ENCODE data around the gene TPH1. TPM values are rescaled to one million over a fixed set of nuclear protein-coding genes. Genes with fewer than 3 reads are reported as not detected.
"Not testable (repeated sequence)": the region's sequence is repeated elsewhere in the genome, so short reads cannot be mapped to it uniquely, and the experiment has no call there.

Gene TPH1
- total RNA-seq, 1 donor from 2014 or later = 0.20 TPM

- DNase-seq = no peak
These were observed 26.4 kb downstream of the TPH1 start for GRCh38 chr11:18019650-18020049.

- DNase-seq = no peak
These were observed 29.3 kb downstream of the TPH1 start for GRCh38 chr11:18016789-18017188.

GRCh38 chr11:18014876-18015275 is 31.2 kb downstream of the TPH1 start:
- DNase-seq = no peak

- DNase-seq = no peak
These were observed 32.1 kb downstream of the TPH1 start for GRCh38 chr11:18013790-18014507.

- DNase-seq = peak; percentile 34
These were observed 32.9 kb downstream of the TPH1 start, which contains the start of gene SERGEF for GRCh38 chr11:18012906-18013781. Gene SERGEF (minus strand): TSS chr11:18013047. CDS start chr11:18013010, 37 bp downstream.

- DNase-seq = no peak
These were observed 33.8 kb downstream of the TPH1 start for GRCh38 chr11:18012122-18012905.

GRCh38 chr11:18011633-18012032 is 34.4 kb downstream of the TPH1 start:
- no peak for DNase-seq

- no peak for DNase-seq
These were observed 35.0 kb downstream of the TPH1 start for GRCh38 chr11:18010977-18011586.

GRCh38 chr11:18010121-18010670 is 35.9 kb downstream of the TPH1 start:
- DNase-seq = no peak

GRCh38 chr11:18005376-18006129 is 40.5 kb downstream of the TPH1 start:
- DNase-seq = no peak

GRCh38 chr11:18001191-18001590 is 44.9 kb downstream of the TPH1 start:
- DNase-seq = no peak

GRCh38 chr11:18000760-18001159 is 45.3 kb downstream of the TPH1 start:
- DNase-seq = no peak

- not testable (repeated sequence) for DNase-seq
These were observed 45.9 kb downstream of the TPH1 start for GRCh38 chr11:18000128-18000527.

Other genes with a start within 250 kb of the TPH1 start
- gene SERGEF, start 33.2 kb downstream of the TPH1 start, total RNA-seq = 14.6 TPM
- 15.8 TPM for gene SAAL1, start 59.8 kb upstream of the TPH1 start, total RNA-seq
- not detected for gene MRGPRX3, start 86.3 kb upstream of the TPH1 start, total RNA-seq
- gene MRGPRX4, start 126.6 kb upstream of the TPH1 start, total RNA-seq = not detected
- not detected for gene SAA4, start 190.5 kb upstream of the TPH1 start, total RNA-seq
- 0.69 TPM for gene SAA2, start 202.4 kb upstream of the TPH1 start, total RNA-seq
- gene SAA1, start 220.0 kb upstream of the TPH1 start, total RNA-seq = not detected